ENCODE results near the gene PRSS48.
A peak's percentile ranks its signal among the peaks of the same experiment; 100 is the strongest.
"Not testable (repeated sequence)": the region's sequence is repeated elsewhere in the genome, so short reads cannot be mapped to it uniquely, and the experiment has no call there.

The PRSS48 gene

GRCh38 chr4:151263455-151263854, 13.5 kb upstream of the PRSS48 start:
- TF ChIP-seq, protein P1, sequence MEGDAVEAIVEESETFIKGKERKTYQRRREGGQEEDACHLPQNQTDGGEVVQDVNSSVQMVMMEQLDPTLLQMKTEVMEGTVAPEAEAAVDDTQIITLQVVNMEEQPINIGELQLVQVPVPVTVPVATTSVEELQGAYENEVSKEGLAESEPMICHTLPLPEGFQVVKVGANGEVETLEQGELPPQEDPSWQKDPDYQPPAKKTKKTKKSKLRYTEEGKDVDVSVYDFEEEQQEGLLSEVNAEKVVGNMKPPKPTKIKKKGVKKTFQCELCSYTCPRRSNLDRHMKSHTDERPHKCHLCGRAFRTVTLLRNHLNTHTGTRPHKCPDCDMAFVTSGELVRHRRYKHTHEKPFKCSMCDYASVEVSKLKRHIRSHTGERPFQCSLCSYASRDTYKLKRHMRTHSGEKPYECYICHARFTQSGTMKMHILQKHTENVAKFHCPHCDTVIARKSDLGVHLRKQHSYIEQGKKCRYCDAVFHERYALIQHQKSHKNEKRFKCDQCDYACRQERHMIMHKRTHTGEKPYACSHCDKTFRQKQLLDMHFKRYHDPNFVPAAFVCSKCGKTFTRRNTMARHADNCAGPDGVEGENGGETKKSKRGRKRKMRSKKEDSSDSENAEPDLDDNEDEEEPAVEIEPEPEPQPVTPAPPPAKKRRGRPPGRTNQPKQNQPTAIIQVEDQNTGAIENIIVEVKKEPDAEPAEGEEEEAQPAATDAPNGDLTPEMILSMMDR (IDR thresholded peaks at IDR 0.05; ENCODE audit: control insufficient read depth, extremely low read depth, insufficient read depth): no peak
- H3K4me3 ChIP-seq (ENCODE audit: low read depth, low read length): no peak overlapping the region
- DNase-seq (ENCODE audit: low read depth): no peak

GRCh38 chr4:151266497-151266896, 10.5 kb upstream of the PRSS48 start:
- no peak overlapping the region for H3K4me3 ChIP-seq (ENCODE audit: low read depth, low read length)
- TF ChIP-seq, protein P1 (IDR thresholded peaks at IDR 0.05; ENCODE audit: control insufficient read depth, extremely low read depth, insufficient read depth): no peak
- no peak for DNase-seq (ENCODE audit: low read depth)

- H3K4me3 ChIP-seq (ENCODE audit: low read depth, low read length): no peak overlapping the region
- no peak for DNase-seq (ENCODE audit: low read depth)
- TF ChIP-seq, protein P1 (IDR thresholded peaks at IDR 0.05; ENCODE audit: control insufficient read depth, extremely low read depth, insufficient read depth): no peak
Observed at GRCh38 chr4:151267104-151267503, 9.9 kb upstream of the PRSS48 start.

- no peak overlapping the region for H3K4me3 ChIP-seq (ENCODE audit: low read depth, low read length)
- TF ChIP-seq, protein P1 (IDR thresholded peaks at IDR 0.05; ENCODE audit: control insufficient read depth, extremely low read depth, insufficient read depth): no peak
- DNase-seq (ENCODE audit: low read depth): no peak
Observed at GRCh38 chr4:151267822-151268535, 9.0 kb upstream of the PRSS48 start.

- not testable (repeated sequence) for H3K4me3 ChIP-seq (ENCODE audit: low read depth, low read length); DNase-seq (ENCODE audit: low read depth)
Observed at GRCh38 chr4:151268905-151269304, 8.1 kb upstream of the PRSS48 start.

- TF ChIP-seq, protein P1 (IDR thresholded peaks at IDR 0.05; ENCODE audit: control insufficient read depth, extremely low read depth, insufficient read depth): no peak
- peak overlapping the region; percentile 8; the same call in 1 of the 2 replicates for H3K4me3 ChIP-seq (ENCODE audit: low read depth, low read length)
- peak; percentile 80 for DNase-seq (ENCODE audit: low read depth)
Observed at GRCh38 chr4:151284534-151285245, 7.7 kb downstream of the PRSS48 start.

GRCh38 chr4:151287409-151287808, 10.4 kb downstream of the PRSS48 start:
- no peak for DNase-seq (ENCODE audit: low read depth)
- H3K4me3 ChIP-seq (ENCODE audit: low read depth, low read length): no peak overlapping the region
- TF ChIP-seq, protein P1 (IDR thresholded peaks at IDR 0.05; ENCODE audit: control insufficient read depth, extremely low read depth, insufficient read depth): no peak
